Spleen (tissue), 7 donors: ENCODE data around the gene STAMBP.

Experiments used
- CTCF ChIP-seq, 11 experiments: fragments of 200-600 bp in 7 of 11; fragments of 450-650 bp in 4 of 11; sonication (generic) in 4 of 11; IDR thresholded peaks in 8 of 11; conservative IDR thresholded peaks in 3 of 11; 1 replicate in 7 of 11; 2 replicates in 4 of 11; pipeline versions ENCODE4 v1.4.0 to v1.8.0; 2016 to 2021; ENCODE audit warnings: antibody characterized with exemption in 11 of 11, inconsistent platforms in 4 of 11, mild to moderate bottlenecking in 1 of 11
- POLR2A ChIP-seq, 3 donors: fragments of 450-650 bp; IDR thresholded peaks; one replicate each; pipeline ENCODE4 v1.5.1; 2017; ENCODE audit warnings: antibody characterized with exemption in 3 of 3, mild to moderate bottlenecking in 1 of 3
- donor health status: DM: no; HTN: no; CAD: no; lungs with moderate emphysema.
- donor health status: DM: no; HTN: no; CAD: no.
- donor health status: DM: no; HTN: no; CAD: no.

GRCh38 chr2:73822991-73823390 lies 5.8 kb upstream of the STAMBP start:
- TF ChIP-seq CTCF (IDR thresholded peaks at IDR 0.05 in 8 of 11, conservative IDR thresholded peaks at IDR 0.05 in 3 of 11), result no peak
- TF ChIP-seq POLR2A (IDR thresholded peaks at IDR 0.05), result no peak
